Heart right ventricle (tissue), 16 donors: ENCODE results near the gene ZFP42. TPM values are rescaled to one million over a fixed set of nuclear protein-coding genes. Genes with fewer than 3 reads are reported as not detected.

Experiments
- ATAC-seq, 8 donors: fragments of 200-7000 bp; cut with Tn5 transposase; one replicate each; pipeline ENCODE4 v1.9.1; 2020; ENCODE audit warnings: mild to moderate bottlenecking in 8 of 8, moderate library complexity in 8 of 8, moderate number of reproducible peaks in 1 of 8
- DNase-seq, 2 donors: peaks; one replicate each; pipeline ENCODE4 v3.0.0-alpha.2; 2020
- H3K27ac ChIP-seq, 10 donors: fragments of 200-600 bp; sonication (generic) in 2 of 10; one replicate each; pipeline versions ENCODE4 v1.5.0 to v1.8.0; 2020 to 2022; ENCODE audit warnings: mild to moderate bottlenecking in 3 of 10
- H3K27me3 ChIP-seq, 7 donors: fragments of 200-600 bp; one replicate each; pipeline ENCODE4 v1.8.0; 2021 to 2022; ENCODE audit warnings: mild to moderate bottlenecking in 2 of 7
- H3K36me3 ChIP-seq, 9 donors: fragments of 200-600 bp; sonication (generic) in 1 of 9; one replicate each; pipeline versions ENCODE4 v1.5.0 to v1.8.0; 2020 to 2022; ENCODE audit warnings: mild to moderate bottlenecking in 2 of 9
- H3K4me1 ChIP-seq, 9 donors: fragments of 200-600 bp; sonication (generic) in 1 of 9; one replicate each; pipeline versions ENCODE4 v1.5.0 to v1.8.0; 2020 to 2022; ENCODE audit warnings: mild to moderate bottlenecking in 4 of 9
- H3K4me3 ChIP-seq, 10 donors: fragments of 200-600 bp; sonication (generic) in 2 of 10; one replicate each; pipeline versions ENCODE4 v1.5.0 to v1.8.0; 2020 to 2022; ENCODE audit warnings: mild to moderate bottlenecking in 7 of 10, moderate library complexity in 2 of 10
- H3K9me3 ChIP-seq, 11 donors: fragments of 200-600 bp in 10 of 11; sonication (generic) in 2 of 11; one replicate each; pipeline versions ENCODE4 v1.5.0 to v1.8.0; 2013 to 2022; ENCODE audit warnings: mild to moderate bottlenecking in 2 of 11, control low read depth in 1 of 11, moderate library complexity in 1 of 11
- WGBS, 2 donors: extraction: QIAGEN DNeasy Blood & Tissue Kit; methylation state at CpG; one replicate each; pipeline ENCODE4 v1.1.7; 2013; ENCODE audit warnings: inconsistent platforms in 1 of 2; 5-methylcytosine and 5-hydroxymethylcytosine counted together
- intact Hi-C, 10 donors: fragments of 100-400 bp; cut with DNase I; formaldehyde crosslinking; loops; one replicate each; pipeline versions ENCODE4 v1.11.1 to v1.14.2; 2022
- polyA plus RNA-seq, 2 donors: library from polyadenylated mRNA; stranded (reverse); fragments of 200-250 nt; gene quantifications; one replicate each; pipeline ENCODE4 v1.2.3, GENCODE V29; 2013
- total RNA-seq, 10 donors: library from RNA; stranded (reverse); fragmentation: NEBNext Ultra II Directional in 3 of 10; extraction: Animal tissue kit (Norgen Biotek cat#: 25700) in 3 of 10; gene quantifications; one replicate each; pipeline versions ENCODE4 v1.2.1 to v1.2.4, GENCODE V29; 2021 to 2023
- TF ChIP-seq, protein P1 (sequence below), 9 donors: fragments of 200-600 bp; sonication (generic) in 2 of 9; IDR thresholded peaks; one replicate each; pipeline versions ENCODE4 v1.5.0 to v1.8.0; 2021 to 2022; ENCODE audit warnings: antibody characterized with exemption in 9 of 9, mild to moderate bottlenecking in 5 of 9, moderate library complexity in 1 of 9
- donor health status: Arrhythmogenic right ventricular cardiomyopathy.
- donor health status: ischemic (EF 13 %, LVEDD 7.1; RV severe dilation, severe dysfunction).
- donor health status: healthy with polysubstance abuse.
- donor health status: DM: no; HTN: yes; CAD: no.
- donor health status: DM: no; HTN: no; CAD: no.
- donor health status: ischemic (EF 25% LVEDD 6.9; RV normal size, moderate dysfunction).
- donor health status: ischemic (EF 25% LVEDD 5.7; RV mildly dilated, moderate dysfunction).
- donor health status: healthy.
- donor health status: DM: yes; HTN: yes; CAD: no.
- donor health status: Ischemic cardiomyopathy.
- donor health status: ischemic (EF 35%, LVEDD 5.7; RV mildly dilated, moderate dysfunction).
- donor health status: nonischemic (EF 11% LVEDD 7.7; RV severe dilation, severe dysfunction).
- donor health status: DM: yes; HTN: yes; CAD: no.
- donor health status: PGD.
- donor health status: ischemic (EF 29% LVEDD 5.4; RV normal size, mild dysfunction).
- donor health status: nonischemic (EF 23%, LVEDD 6.1; RV moderate dilation, normal function).

Gene ZFP42
- total and polyA plus RNA-seq, 12 donors, result 0.09 TPM; not detected in 11

DNA sequence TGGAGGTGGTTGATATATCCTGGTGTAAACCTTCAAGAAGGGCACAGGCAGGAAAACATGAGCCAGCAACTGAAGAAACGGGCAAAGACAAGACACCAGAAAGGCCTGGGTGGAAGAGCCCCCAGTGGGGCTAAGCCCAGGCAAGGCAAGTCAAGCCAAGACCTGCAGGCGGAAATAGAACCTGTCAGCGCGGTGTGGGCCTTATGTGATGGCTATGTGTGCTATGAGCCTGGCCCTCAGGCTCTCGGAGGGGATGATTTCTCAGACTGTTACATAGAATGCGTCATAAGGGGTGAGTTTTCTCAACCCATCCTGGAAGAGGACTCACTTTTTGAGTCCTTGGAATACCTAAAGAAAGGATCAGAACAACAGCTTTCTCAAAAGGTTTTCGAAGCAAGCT is 7.2 kb downstream of the ZFP42 start:
- 86 to 92% methylated on average over 7 of the region's 7 CpGs for WGBS, 2 donors
- intact Hi-C loops, result no loop called here
- Histone ChIP-seq H3K9me3 (peaks cover 0 to 9% (median 0%) of the 10 kb centered on the region in 11 donors), H3K36me3 (no peaks in the 10 kb centered on the region), H3K27ac (no peak overlapping the region), H3K27me3 (peaks cover 0 to 8% (median 6%) of the 10 kb centered on the region in 7 donors), H3K4me3 (no peak overlapping the region), H3K4me1 (no peaks in the 10 kb centered on the region)
- no peak for DNase-seq
- TF ChIP-seq, protein P1, sequence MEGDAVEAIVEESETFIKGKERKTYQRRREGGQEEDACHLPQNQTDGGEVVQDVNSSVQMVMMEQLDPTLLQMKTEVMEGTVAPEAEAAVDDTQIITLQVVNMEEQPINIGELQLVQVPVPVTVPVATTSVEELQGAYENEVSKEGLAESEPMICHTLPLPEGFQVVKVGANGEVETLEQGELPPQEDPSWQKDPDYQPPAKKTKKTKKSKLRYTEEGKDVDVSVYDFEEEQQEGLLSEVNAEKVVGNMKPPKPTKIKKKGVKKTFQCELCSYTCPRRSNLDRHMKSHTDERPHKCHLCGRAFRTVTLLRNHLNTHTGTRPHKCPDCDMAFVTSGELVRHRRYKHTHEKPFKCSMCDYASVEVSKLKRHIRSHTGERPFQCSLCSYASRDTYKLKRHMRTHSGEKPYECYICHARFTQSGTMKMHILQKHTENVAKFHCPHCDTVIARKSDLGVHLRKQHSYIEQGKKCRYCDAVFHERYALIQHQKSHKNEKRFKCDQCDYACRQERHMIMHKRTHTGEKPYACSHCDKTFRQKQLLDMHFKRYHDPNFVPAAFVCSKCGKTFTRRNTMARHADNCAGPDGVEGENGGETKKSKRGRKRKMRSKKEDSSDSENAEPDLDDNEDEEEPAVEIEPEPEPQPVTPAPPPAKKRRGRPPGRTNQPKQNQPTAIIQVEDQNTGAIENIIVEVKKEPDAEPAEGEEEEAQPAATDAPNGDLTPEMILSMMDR (IDR thresholded peaks at IDR 0.05), result no peak
- ATAC-seq, result no peak

DNA sequence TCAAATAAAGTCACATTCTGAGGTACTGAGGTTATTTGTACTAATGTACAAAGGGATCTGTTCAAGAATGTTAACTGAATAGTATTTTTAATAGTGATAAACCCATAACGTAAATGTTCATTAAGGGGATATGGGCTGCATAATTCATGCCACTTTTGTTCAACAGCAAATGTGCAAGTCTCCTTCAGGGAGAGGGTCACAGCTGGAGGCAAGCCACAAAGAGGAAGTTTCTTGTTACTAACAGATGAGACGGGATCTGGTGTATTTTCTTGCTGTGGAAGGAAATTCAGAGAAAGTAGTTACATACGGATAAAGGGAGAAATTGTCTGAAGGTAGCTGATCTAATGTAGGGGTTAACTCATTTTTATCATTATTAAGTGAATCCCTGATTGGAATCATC is 10.0 kb downstream of the ZFP42 start:
- Histone ChIP-seq H3K27ac (no peak overlapping the region), H3K27me3 (peaks cover 0 to 4% (median 0%) of the 10 kb centered on the region in 7 donors), H3K9me3 (peaks cover 0 to 10% (median 0%) of the 10 kb centered on the region in 11 donors), H3K4me1 (no peaks in the 10 kb centered on the region), H3K36me3 (no peaks in the 10 kb centered on the region), H3K4me3 (no peak overlapping the region)
- no peak for DNase-seq
- TF ChIP-seq, protein P1 (IDR thresholded peaks at IDR 0.05), result no peak
- no peak for ATAC-seq
- WGBS, 2 donors, result 79 to 82% methylated on average over 3 of the region's 3 CpGs
- intact Hi-C loops, result no loop called here

DNA sequence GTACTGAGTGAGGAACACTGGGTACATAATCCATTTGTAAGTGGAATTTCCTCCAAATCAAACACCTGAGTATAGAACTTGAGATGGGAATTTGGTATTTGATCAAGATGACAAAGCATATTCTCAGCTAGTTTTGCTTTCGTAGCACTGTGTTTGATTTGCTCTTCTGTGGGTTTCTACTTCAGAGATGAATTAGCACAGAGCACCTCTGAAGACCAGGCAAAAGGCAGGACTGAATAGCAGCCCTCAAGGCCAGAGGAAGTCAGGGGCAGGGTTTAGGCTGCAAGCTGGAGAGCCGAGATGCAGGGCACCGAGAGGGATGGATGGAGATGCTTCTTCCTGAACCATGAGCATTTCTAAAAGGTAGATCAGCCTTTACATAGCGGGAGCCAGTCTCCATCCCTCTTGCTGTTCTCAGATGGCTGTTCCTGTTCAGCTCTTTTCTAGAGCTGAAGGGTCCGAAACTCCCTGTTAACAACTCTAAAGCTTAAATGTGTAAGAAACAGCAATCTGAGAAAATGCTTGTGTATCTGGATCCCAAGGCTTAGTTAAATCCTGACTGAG is 10.8 kb downstream of the ZFP42 start:
- Histone ChIP-seq H3K4me3 (no peak overlapping the region), H3K36me3 (no peaks in the 10 kb centered on the region), H3K4me1 (no peaks in the 10 kb centered on the region), H3K27ac (no peak overlapping the region), H3K27me3 (peaks cover 0 to 4% (median 0%) of the 10 kb centered on the region in 7 donors), H3K9me3 (peaks cover 0 to 10% (median 0%) of the 10 kb centered on the region in 11 donors)
- WGBS, 2 donors, result 67 to 85% methylated on average over 5 of the region's 5 CpGs
- DNase-seq (no peak), ATAC-seq (no peak)
- intact Hi-C loops, result no loop called here
- TF ChIP-seq, protein P1 (IDR thresholded peaks at IDR 0.05), result no peak

DNA sequence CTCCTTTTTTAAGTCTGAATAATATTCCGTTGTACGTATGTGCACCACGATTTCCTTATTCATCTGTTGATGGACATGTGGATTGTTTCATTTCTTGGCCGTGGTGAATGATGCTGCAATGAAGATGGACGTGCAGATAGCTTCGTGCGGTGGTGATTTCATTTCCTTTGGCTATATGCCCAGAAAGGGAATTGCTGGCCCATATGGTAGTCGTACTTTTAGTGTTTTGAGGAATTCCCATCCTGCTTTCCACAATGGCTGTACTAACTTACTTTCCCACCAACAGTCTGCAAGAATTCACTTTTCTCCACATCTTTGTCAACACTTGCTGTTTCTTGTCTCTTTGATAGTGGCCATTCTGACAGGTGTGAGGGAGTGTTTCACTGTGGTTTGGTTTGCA is 12.8 kb downstream of the ZFP42 start:
- no peak for ATAC-seq
- WGBS, 2 donors, result 36 to 51% methylated on average over 8 of the region's 8 CpGs
- peaks cover 0 to 10% (median 0%) of the 10 kb centered on the region in 11 donors for H3K9me3 ChIP-seq
- intact Hi-C loops, result no loop called here
- DNase-seq, result no peak
- no peaks in the 10 kb centered on the region for H3K36me3 ChIP-seq
- H3K4me3 ChIP-seq, result no peak overlapping the region
- no peak overlapping the region for H3K27ac ChIP-seq
- no peaks in the 10 kb centered on the region for H3K4me1 ChIP-seq
- peaks cover 0 to 11% (median 0%) of the 10 kb centered on the region in 7 donors for H3K27me3 ChIP-seq
- TF ChIP-seq, protein P1 (IDR thresholded peaks at IDR 0.05), result no peak
